HEK293 (cell line): Measurements from ENCODE around the gene MED17.

Experiments used
- ZNF138 ChIP-seq: fragments of 450-650 bp; formaldehyde crosslinking; IDR thresholded peaks from 2 replicates; pipeline ENCODE4 v1.5.1; 2016; ENCODE audit warnings: missing biosample characterization, missing genetic modification characterization, borderline replicate concordance
- ZNF37A ChIP-seq: fragments of 450-650 bp; IDR thresholded peaks from 2 replicates; pipeline ENCODE4 v1.5.1; 2018; ENCODE audit warnings: missing biosample characterization, missing genetic modification characterization
- ZNF677 ChIP-seq: fragments of 450-650 bp; IDR thresholded peaks from 2 replicates; pipeline ENCODE4 v1.5.0; 2018; ENCODE audit warnings: missing biosample characterization, mild to moderate bottlenecking, missing genetic modification characterization, moderate library complexity
- ZSCAN5A ChIP-seq: fragments of 450-650 bp; formaldehyde crosslinking; IDR thresholded peaks from 2 replicates; pipeline ENCODE4 v1.5.1; 2016; ENCODE audit warnings: missing biosample characterization, missing genetic modification characterization

DNA sequence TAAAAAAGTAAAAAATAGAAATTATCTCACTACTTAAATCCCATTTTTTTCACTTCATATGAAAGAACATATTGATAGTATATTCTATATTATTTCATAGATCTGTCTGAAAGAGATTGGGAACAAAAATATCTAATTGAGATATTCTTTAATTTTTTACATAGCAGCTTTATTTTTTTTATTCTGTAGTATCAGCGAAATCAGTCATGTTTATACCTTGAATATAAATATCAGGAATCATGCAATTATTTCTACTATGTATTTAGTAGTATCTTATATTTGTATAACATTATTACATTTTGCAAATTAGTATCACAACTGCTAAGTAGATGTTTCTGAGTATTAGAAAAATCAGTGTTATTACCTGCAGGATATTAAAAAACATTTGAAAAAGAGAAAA, 22.2 kb upstream of the MED17 start:
- TF ChIP-seq ZNF138 (tag by site-specific recombination) (no peak), ZNF37A (tag by site-specific recombination) (no peak), ZSCAN5A (tag by site-specific recombination) (no peak), ZNF677 (tag by site-specific recombination) (no peak)
